IMR-90 (cell line): Measurements from ENCODE around the gene RUNDC1. TPM values are rescaled to one million over a fixed set of nuclear protein-coding genes. Genes with fewer than 3 reads are reported as not detected.

Experiments used
- ATAC-seq: fragments of 200-7000 bp; cut with Tn5 transposase; 2 replicates; pipeline ENCODE4 v1.9.1; 2020; ENCODE audit warnings: low read depth, mild to moderate bottlenecking, moderate library complexity
- BruUV-seq: library from RNA; stranded (reverse); fragments of 400-500 nt; replicated peaks from 2 replicates; lab custom pipeline; 2021; lab: Mats Ljungman, UMichigan
- CTCF ChIA-PET: fragments of 300-600 bp; formaldehyde crosslinking; extraction: SDS; loops from one replicate; lab custom pipeline; 2021; ENCODE audit warnings: antibody characterized with exemption; lab: Yijun Ruan, JAX
- POLR2A ChIA-PET: fragments of 300-600 bp; sonication (Branson Sonifier 250); formaldehyde crosslinking; loops from one replicate; lab custom pipeline; 2022; ENCODE audit warnings: antibody characterized with exemption; ENCODE audit not compliant: unreplicated experiment; lab: Charles Lee
- DNase-seq: peaks from one replicate; pipeline ENCODE4 v3.0.0; 2013
- H2AFZ ChIP-seq: replicated peaks from 2 replicates; pipeline ENCODE3; 2013; ENCODE audit warnings: low read length, mild to moderate bottlenecking; ENCODE audit not compliant: poor library complexity
- H2AK5ac ChIP-seq: 2 replicates; pipeline ENCODE4 v1.6.1; 2013; ENCODE audit warnings: low read depth, low read length, inconsistent platforms
- H2AK9ac ChIP-seq: replicated peaks from 2 replicates; pipeline ENCODE3; 2013; ENCODE audit warnings: mild to moderate bottlenecking, low read depth, low read length, moderate library complexity; ENCODE audit not compliant: poor library complexity
- H2BK120ac ChIP-seq: 2 replicates; pipeline ENCODE4 v1.6.1; 2013; ENCODE audit warnings: low read depth, low read length, inconsistent platforms
- H2BK15ac ChIP-seq: 3 replicates; pipeline ENCODE4 v1.6.1; 2013; ENCODE audit warnings: low read depth, low read length, inconsistent platforms
- H2BK20ac ChIP-seq: 2 replicates; pipeline ENCODE4 v1.6.1; 2013; ENCODE audit warnings: low read depth, mild to moderate bottlenecking, inconsistent platforms, low read length, moderate library complexity
- H2BK5ac ChIP-seq: 2 replicates; pipeline ENCODE4 v1.6.1; 2013; ENCODE audit warnings: mild to moderate bottlenecking, low read depth, low read length, inconsistent platforms; ENCODE audit not compliant: poor library complexity, severe bottlenecking
- H3K14ac ChIP-seq: replicated peaks from 2 replicates; pipeline ENCODE4 v1.6.1; 2013; ENCODE audit warnings: low read depth, low read length, inconsistent platforms
- H3K18ac ChIP-seq: 2 replicates; pipeline ENCODE4 v1.6.1; 2013; ENCODE audit warnings: low read depth, low read length, control low read depth
- H3K23ac ChIP-seq: 2 replicates; pipeline ENCODE4 v1.6.1; 2013; ENCODE audit warnings: low read depth, low read length, inconsistent platforms
- H3K27ac ChIP-seq: 2 replicates; pipeline ENCODE4 v1.5.1; 2013; ENCODE audit warnings: mild to moderate bottlenecking, control low read depth, low read length; ENCODE audit not compliant: insufficient read depth
- H3K27me3 ChIP-seq: 2 replicates; pipeline ENCODE4 v1.6.1; 2013; ENCODE audit warnings: low read length; ENCODE audit not compliant: control insufficient read depth, insufficient read depth
- H3K36me3 ChIP-seq: 2 replicates; pipeline ENCODE4 v1.6.1; 2013; ENCODE audit warnings: low read length, mixed read lengths; ENCODE audit not compliant: control insufficient read depth, insufficient read depth
- H3K4ac ChIP-seq: 2 replicates; pipeline ENCODE4 v1.6.1; 2013; ENCODE audit warnings: low read depth, low read length, inconsistent platforms
- H3K4me1 ChIP-seq: 2 replicates; pipeline ENCODE4 v1.6.1; 2013; ENCODE audit warnings: low read length, mixed read lengths; ENCODE audit not compliant: control insufficient read depth, insufficient read depth
- H3K4me2 ChIP-seq: 2 replicates; pipeline ENCODE4 v1.6.1; 2013; ENCODE audit warnings: low read depth, mild to moderate bottlenecking, control low read depth, low read length, moderate library complexity
- H3K4me3 ChIP-seq: 2 replicates; pipeline ENCODE4 v1.5.1; 2013; ENCODE audit warnings: low read depth, mild to moderate bottlenecking, control low read depth, low read length, moderate library complexity; ENCODE audit not compliant: insufficient read depth
- H3K56ac ChIP-seq: 2 replicates; pipeline ENCODE4 v1.6.1; 2013; ENCODE audit warnings: low read length, inconsistent platforms; ENCODE audit not compliant: insufficient read depth; ENCODE audit errors: extremely low read depth
- H3K79me1 ChIP-seq, 2 experiments: 2 replicates each; pipeline ENCODE4 v1.6.1; 2013; ENCODE audit warnings: low read length in 2 of 2, inconsistent platforms in 1 of 2, low read depth in 1 of 2
- H3K9ac ChIP-seq: 2 replicates; pipeline ENCODE4 v1.6.1; 2013; ENCODE audit warnings: low read depth, low read length, control low read depth
- H3K9me1 ChIP-seq: 2 replicates; pipeline ENCODE4 v1.6.1; 2013; ENCODE audit warnings: low read length, inconsistent platforms; ENCODE audit not compliant: insufficient read depth
- H3K9me3 ChIP-seq: 2 replicates; pipeline ENCODE4 v1.6.1; 2013; ENCODE audit warnings: low read length; ENCODE audit not compliant: control insufficient read depth, insufficient read depth
- H4K20me1 ChIP-seq: 2 replicates; pipeline ENCODE4 v1.6.1; 2013; ENCODE audit warnings: low read length, inconsistent platforms; ENCODE audit not compliant: insufficient read depth
- H4K5ac ChIP-seq: 2 replicates; pipeline ENCODE4 v1.6.1; 2013; ENCODE audit warnings: mild to moderate bottlenecking, low read depth, low read length, control low read depth
- H4K8ac ChIP-seq, 2 experiments: 2 replicates each; pipeline ENCODE4 v1.6.1; 2013; ENCODE audit warnings: low read depth in 2 of 2, low read length in 2 of 2, control low read depth in 1 of 2, inconsistent platforms in 1 of 2
- H4K91ac ChIP-seq: 2 replicates; pipeline ENCODE4 v1.6.1; 2013; ENCODE audit warnings: low read depth, low read length, inconsistent platforms; ENCODE audit not compliant: insufficient read depth
- CEBPB ChIP-seq: IDR thresholded peaks from 2 replicates; pipeline ENCODE4 v1.6.1; 2012; ENCODE audit warnings: low read depth, low read length, improper control_type of control experiment
- NFE2L2 ChIP-seq: fragments of 150-350 bp; IDR thresholded peaks from 2 replicates; pipeline ENCODE4 v1.6.1; 2016; ENCODE audit warnings: low read depth, mild to moderate bottlenecking, low read length
- WGBS, 2 experiments: methylation state at CpG; one replicate each; pipeline versions ENCODE4 v1.1.5 to v1.1.7; 2013; ENCODE audit warnings: missing lambda C conversion rate in 2 of 2; ENCODE audit not compliant: insufficient read length in 1 of 2; ENCODE audit errors: extremely low coverage in 2 of 2; 5-methylcytosine and 5-hydroxymethylcytosine counted together
- dilution Hi-C: fragments of 300-500 bp; cut with HindIII; formaldehyde crosslinking; loops from one replicate; pipeline ENCODE4 v1.14.3; 2018; ENCODE audit warnings: low sequenced_read_pairs; ENCODE audit not compliant: unreplicated experiment
- in situ Hi-C: fragments of 300-500 bp; cut with MboI; formaldehyde crosslinking; loops from 3 replicates; pipeline ENCODE4 v1.14.3; 2019; ENCODE audit warnings: low sequenced_read_pairs, inconsistent platforms, mixed read lengths
- intact Hi-C: fragments of 100-400 bp; cut with micrococcal nuclease; formaldehyde crosslinking; loops from 2 replicates; pipeline ENCODE4 v1.10.0; 2022
- polyA plus RNA-seq, 3 experiments: library from polyadenylated mRNA; depleted of rRNA; stranded (reverse); fragments of >200 nt; gene quantifications; 2 replicates each; pipeline ENCODE4 v1.2.3, GENCODE V29; 2012; ENCODE audit warnings: low replicate concordance in 1 of 3
- total RNA-seq: library from RNA; depleted of rRNA; stranded (reverse); fragments of >200 nt; gene quantifications from 2 replicates; pipeline ENCODE4 v1.2.3, GENCODE V29; 2012

The RUNDC1 gene
- total and polyA plus RNA-seq, 2 of the 4 experiments (the other 2 are of a cell fraction): 7.0 to 7.9 TPM

DNA sequence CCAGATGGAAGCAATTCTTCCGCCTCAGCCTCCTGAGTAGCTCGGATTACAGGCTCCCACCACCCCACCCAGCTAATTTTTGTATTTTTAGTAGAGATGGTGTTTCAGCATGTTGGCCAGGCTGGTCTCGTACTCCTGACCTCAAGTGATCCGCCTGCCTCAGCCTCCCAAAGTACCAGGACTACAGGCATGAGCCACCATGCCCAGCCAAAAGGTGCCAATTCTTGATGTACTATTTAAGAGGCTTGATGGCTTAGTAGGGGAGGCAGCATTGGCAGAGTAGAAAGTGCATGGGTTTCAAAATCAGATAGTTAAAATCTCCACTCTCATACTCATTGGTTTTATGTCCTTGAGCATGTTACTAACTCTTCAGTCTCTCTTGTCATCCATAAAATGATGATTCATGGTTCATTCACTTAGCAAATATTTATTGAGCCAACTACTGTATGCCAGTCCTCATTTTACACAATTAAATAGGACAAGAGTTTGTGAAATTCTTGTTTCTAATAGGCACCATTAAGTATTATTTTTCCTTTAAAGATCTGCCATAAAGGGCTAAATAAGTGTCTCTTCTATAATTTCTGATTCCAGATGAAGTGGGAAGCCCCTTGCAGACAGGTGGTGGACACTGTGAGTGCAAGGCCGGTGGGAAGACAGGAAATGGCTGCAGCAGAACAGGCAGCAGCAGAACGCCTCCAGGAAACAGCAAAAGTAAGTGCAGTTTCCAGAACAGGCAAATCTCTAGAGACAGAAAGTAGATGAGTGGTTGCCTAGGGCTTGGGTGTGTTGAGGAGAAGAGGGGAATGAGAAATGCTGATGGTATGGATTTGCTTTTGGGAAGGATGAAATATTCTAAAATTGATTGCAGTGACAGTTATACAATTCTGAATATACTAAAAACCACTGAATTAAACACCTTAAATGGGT lies 9.6 kb downstream of the RUNDC1 start:
- Histone ChIP-seq H4K8ac (peak overlapping the region in 1 of 2 experiments; percentile 41; a peak in 1 of 4 replicates), H3K4ac (peak overlapping the region; percentile 70; the same call in 1 of the 2 replicates), H2AK9ac (no peak overlapping the region), H3K9me3 (no peaks in the 10 kb centered on the region), H3K4me3 (no peak overlapping the region), H3K23ac (no peak overlapping the region), H3K9me1 (peaks cover 14% of the 10 kb centered on the region), H4K20me1 (no peaks in the 10 kb centered on the region), H3K36me3 (peaks cover 42% of the 10 kb centered on the region), H3K4me1 (no peaks in the 10 kb centered on the region; the same call in 1 of the 2 replicates), H4K91ac (no peak overlapping the region; the same call in 1 of the 2 replicates), H3K4me2 (no peak overlapping the region), H2AK5ac (peak overlapping the region; percentile 63; the same call in 1 of the 2 replicates), H3K79me1 (peaks cover 6 to 40% of the 10 kb centered on the region in 2 experiments; a peak in 3 of 4 replicates), H2BK15ac (peak overlapping the region; percentile 74; the same call in 1 of the 3 replicates), H3K18ac (no peak overlapping the region), H2BK20ac (no peak overlapping the region), H3K27ac (peak overlapping the region; percentile 26; the same call in 1 of the 2 replicates), H2BK120ac (peak overlapping the region; percentile 64), H4K5ac (no peak overlapping the region), H2BK5ac (peak overlapping the region; percentile 68), H3K14ac (peak overlapping the region; percentile 89), H3K9ac (no peak overlapping the region), H2AFZ (peak overlapping the region; percentile 4), H3K56ac (no peak overlapping the region), H3K27me3 (no peaks in the 10 kb centered on the region)
- POLR2A ChIA-PET: interaction anchor here (1.5 kb wide), 1 partner anchor 8 kb away, joined by 5 read pairs; the partner anchor contains the start of gene RPL27
- intact Hi-C loops: loop anchor here (10.0 kb wide), 1 partner anchor 325 kb away; no protein-coding TSS in a partner anchor
- no peak for TF ChIP-seq CEBPB
- 0 out of 2 replicates have a peak, but pooled peaks have one; percentile 30 for TF ChIP-seq NFE2L2
- dilution Hi-C loops: no loop called here
- BruUV-seq: no TSS peak
- CTCF ChIA-PET: no interaction called here
- DNase-seq (peak; percentile 26), ATAC-seq (peak; percentile 58)
- no CpG with 5 or more reads among the region's 6 CpGs for WGBS, 2 experiments
- in situ Hi-C loops: loop anchor here (25.0 kb wide), 1 partner anchor 372 kb away; no protein-coding TSS in a partner anchor
